IPS DF 19.7 (cell line): ENCODE measurements around the gene PDF.
"Not testable (repeated sequence)": the region's sequence is repeated elsewhere in the genome, so short reads cannot be mapped to it uniquely, and the experiment has no call there.

Experiments used
- DNase-seq: peaks from one replicate; pipeline ENCODE4 v3.0.0-alpha.2; 2013; ENCODE audit warnings: low read depth, low spot score

Gene PDF

DNA sequence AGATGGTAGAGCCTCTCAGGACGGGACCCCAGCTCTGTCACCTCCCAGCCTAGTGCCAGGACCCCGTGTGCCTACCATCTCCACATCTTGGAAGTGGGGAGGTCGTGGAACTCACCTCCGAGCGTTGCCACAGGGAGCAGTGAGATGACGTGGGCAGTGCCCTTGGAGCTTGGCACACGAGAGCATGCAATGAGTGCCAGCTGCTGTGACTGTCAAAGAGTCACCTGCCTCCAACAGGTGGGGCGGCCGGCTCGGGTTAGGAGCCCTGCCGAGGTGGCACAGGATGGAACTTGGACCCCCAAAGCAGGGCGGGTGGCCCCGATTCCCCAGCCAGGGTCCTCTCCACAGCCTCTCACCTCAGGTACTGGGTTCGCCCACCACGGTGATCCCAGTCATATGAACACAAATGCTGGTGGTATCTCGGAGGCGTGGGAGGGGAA lies 13.8 kb downstream of the PDF start:
- DNase-seq, result no peak

DNA sequence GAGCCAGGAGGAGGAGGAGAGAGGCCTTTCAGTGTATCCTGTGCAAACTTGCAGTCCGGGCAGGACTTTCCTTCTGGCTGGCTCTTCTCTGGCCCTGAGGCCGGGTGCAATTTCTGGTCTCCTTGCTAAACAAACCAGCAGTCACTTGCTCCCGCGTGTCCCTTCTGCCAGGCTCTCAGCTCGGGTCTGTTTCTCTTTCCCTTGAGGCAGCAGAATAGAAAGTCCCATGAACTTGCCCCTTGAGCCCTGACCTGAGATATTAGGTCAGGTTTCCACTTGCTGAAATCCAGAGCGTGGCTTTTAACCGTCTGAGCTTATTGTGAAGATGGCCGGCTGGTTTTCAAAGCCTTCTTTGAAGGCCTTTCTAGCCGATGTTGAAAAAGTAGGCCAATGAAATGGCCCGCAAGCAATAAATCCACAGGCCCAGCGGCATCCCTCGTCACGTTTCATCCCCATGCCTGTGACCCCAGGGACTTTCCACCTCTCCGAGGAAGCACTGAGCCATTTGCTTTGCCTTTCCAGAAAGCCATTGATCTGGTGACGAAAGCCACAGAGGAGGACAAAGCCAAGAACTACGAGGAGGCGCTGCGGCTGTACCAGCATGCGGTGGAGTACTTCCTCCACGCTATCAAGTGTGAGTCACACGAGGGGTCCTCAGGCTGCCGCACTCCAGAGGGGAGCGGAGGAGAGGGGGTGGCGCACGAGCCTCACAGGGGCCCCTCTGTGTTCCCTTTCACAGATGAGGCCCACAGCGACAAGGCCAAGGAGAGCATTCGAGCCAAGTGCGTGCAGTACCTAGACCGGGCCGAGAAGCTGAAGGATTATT lies 14.7 kb downstream of the PDF start:
- DNase-seq, result no peak

DNA sequence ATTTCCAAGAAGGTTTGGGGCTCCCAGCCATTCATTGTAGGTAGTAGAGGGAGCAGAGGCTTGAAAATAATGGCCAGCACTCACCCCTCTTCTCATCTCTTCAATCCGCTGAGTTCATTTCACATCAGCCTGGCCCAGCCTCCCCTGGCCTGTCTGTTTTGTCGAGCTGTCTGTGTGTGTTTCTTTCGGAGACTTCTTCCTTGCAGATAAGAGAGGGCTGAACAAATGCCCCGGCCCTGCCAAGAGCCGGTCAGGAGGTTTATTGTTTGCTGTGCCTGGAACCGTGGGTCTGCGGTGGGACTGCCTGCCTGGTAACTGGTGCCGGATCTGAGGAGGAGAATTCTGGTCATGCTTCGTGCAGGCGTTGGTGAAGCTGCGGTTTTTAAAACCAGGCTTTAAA lies 15.9 kb downstream of the PDF start:
- DNase-seq, result no peak

DNA sequence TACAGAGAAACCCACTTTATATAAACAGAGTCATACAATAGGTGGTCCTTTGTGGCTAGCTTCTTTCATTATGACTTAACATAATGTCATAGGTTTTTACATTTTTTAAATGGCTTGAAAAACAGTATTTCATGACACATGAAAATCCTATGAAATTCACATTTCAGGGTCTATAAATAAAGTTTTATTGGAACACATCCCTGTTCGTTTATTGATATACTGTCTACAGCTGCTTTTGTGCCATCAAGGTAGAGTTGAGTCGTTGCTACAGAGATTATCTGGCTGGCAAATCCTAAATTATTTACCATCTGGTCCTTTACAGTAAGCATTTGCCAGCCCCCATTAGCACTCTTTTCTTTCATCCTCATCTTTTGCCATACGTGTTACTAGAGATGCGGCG lies 16.9 kb downstream of the PDF start:
- DNase-seq, result no peak

DNA sequence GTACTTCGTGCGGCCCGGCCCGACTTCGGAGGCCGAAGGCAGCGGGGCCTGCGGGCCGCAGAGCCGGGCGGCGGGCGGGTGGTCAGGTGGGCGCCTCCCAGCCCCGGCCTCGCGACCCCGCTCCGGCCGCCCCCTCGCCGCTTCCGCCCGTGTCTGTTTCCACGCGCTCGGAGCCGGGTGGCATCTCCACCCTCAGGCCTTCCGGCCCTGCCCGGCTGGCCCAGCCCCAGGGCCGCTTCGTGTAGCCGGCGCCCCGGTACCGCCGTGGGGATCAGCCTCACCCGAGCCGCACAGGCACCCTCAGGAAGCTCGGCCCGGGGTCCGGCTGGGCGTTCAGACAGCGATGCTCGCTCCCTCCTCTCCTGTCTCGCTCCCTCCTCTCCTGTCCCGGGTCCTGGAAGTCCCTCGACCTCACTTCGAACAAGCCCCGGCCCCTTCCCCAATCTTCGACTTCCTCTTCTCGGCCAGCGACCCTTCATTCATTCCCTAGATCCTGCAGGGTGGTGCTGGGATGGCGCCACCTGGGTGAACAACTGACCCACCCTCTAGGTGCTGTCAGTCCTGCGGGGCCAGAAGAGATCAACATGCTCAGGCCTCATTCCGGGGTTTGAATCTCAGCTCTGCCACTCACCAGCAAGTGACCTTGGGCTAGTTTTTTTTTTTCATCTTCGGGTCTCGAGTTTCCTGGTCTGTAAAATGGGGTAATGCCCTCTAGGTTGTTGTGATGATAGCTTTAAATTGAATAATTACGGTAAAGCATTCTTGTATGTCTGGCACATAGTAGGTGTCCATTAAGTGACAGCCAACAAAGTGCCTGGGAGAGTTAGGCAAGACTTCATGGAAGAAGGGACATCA lies 18.6 kb downstream of the PDF start:
- no peak for DNase-seq

DNA sequence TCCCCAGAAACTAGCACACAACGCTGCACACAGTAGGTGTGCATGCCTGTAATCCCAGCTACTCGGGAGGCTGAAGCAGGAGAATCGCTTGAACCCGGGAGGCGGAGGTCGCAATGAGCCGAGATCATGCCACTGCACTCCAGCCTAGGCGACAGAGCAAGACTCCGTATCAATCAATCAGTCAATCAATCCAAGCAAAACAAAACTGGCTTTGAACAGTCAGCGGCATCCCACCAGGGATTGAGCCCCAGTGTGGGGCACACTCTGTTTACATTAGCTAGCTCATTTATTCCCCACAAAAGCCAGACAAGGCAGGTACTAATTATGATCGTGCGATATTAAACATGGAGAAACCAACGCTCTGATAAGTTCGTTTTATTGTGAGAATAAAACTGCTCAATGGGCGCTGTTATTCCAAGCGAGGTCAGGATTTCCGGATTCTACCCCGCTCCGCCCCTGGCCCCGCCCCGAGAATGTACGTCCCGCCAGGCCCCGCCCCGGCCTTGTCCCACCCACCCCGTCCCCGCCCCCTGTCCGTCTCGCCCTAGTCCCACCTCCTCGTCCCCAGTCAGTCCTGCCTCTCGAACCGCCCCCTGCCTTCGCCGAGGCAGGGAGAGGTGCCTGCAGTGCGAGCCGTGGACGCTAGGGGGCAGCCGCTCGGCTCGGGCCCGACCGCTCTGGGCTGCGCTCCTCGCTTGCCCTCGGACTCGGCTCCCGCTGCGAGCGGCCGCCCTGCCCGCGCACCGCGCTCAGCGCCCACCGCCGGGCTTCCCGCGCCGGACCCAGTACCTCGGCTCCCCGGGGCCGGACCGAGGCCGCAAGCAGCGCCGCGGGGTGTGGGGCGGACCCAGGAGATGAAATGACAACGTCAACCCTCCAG lies 19.5 kb downstream of the PDF start, which contains the start of gene VPS4A:
VPS4A (plus strand) TSS at position 698 of the 880 bp plus-strand sequence; CDS start at position 860, 162 bp downstream.
- peak; percentile 59 for DNase-seq

GRCh38 chr16:69309316-69309715 lies 21.1 kb downstream of the PDF start:
- DNase-seq, result no peak

- DNase-seq, result no peak
Measured at GRCh38 chr16:69307856-69308255, 22.5 kb downstream of the PDF start.

- no peak for DNase-seq
Measured at GRCh38 chr16:69307091-69307490, 23.3 kb downstream of the PDF start.

DNA sequence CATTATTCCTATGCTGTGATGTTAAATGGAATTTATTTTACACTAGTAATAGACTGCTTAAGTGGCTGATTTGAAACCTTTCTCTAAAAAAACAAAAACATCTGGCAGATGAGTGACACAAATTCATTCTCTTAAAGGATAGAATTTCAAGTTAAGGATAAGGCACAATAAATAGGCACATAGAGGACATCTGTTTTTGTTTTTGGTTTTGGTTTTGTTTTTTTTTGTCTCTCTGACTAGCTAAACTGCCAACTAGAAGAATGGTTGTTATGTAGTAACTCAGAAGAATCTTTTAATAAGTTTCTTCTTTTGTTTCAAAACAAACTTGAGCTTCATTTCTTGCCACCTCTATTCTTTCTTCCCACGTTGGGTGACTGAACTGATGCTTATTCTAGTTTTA lies 24.4 kb downstream of the PDF start:
- no peak for DNase-seq

DNA sequence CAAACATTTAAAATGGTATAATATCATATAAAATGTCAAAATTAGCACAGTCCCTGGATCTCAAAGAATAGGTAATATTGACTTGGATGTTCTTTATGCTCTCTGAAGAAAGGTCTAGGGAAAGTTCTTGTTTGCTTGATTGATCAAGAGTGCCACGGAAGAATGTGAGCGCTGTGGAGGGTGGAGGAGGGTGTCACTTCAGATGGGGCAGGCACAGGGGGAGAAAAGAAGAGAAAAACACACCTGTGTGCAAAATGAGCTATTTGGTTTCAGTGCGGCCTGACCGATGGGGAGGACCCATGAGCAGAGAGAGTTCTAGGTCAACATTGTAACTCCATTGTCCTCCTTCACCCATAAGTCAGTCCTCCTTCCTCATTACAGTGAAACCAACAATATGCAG lies 28.1 kb downstream of the PDF start:
- DNase-seq, result no peak

DNA sequence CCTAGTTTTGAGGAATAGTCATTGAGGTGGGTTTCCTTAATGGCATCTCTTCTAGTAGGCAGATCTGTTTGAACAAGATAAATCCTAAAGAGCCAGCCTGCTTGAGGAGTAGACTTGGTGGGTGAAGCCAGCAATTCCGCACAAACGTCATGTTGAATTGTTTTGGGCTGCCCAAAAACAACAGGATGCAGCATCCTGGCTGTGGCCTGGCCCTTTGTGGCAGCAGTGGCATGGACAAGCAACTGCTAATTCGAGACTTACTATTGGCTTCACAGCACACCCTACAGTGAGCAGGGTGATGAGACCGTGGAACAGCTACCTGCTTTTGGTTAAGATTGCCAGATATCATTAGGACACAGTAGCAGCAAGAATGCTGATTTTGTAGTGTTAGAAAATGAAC lies 28.5 kb downstream of the PDF start:
- no peak for DNase-seq

DNA sequence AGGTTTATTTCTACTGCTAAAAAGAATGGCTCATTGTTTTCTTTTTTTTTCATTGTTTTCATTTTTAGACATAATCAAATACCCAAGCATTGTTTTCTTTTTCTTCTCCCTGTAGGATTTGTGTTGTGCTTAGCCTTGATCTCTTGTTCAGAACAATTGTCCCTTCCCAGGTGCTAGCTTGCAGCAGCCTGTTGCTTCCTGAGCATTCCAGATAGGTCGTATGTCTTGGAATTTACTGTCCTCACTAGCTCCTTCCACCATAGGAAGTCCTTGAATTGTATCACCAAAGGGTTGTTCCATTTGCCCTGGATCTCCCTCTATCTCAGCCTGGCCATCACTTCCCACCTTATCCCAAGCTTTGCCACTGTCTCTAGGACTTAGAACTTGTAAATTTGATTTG lies 29.2 kb downstream of the PDF start:
- DNase-seq, result no peak

- no peak for DNase-seq
Measured at GRCh38 chr16:69298261-69298660, 32.1 kb downstream of the PDF start.

- DNase-seq, result not testable (repeated sequence)
Measured at GRCh38 chr16:69296771-69297170, 33.6 kb downstream of the PDF start.

DNA sequence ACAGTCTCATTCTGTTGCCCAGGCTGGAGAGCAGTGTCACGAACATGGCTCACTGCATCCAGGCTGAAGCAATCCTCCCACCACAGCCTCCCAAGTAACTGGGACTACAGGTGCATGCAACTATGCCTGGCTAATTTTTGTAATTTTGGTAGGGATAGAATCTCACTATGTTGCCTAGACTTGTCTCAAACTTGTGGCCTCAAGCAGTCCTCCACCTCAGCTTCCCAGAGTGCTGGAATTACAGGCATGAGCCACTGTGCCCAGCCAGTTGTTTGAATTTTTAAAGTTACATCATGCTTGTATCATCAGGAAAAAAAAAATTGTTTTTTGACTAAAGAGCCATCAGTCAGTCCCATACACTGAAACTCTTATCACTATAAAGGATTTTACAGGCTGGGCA lies 36.3 kb downstream of the PDF start:
- DNase-seq, result no peak

DNA sequence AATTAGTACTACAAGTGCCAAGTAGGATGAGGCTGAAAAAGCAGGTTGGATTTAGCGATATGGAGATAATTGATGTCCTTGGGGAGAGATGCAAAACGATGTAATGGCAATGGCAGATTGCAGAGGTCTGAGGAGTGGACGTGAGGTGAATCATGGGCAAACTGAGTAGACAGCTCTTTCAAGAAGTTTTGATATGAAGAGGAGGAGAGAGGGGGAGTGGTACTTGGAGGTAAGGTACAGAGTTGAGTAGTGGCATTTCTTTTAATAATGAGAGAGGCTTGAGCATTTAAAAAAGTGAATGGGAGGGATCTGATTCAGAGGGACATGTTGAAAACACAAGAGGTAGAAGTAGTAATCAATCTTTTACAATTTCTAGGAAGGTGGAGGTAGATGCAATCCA lies 37.0 kb downstream of the PDF start:
- DNase-seq, result no peak

GRCh38 chr16:69291657-69292056 lies 38.7 kb downstream of the PDF start:
- DNase-seq, result not testable (repeated sequence)

DNA sequence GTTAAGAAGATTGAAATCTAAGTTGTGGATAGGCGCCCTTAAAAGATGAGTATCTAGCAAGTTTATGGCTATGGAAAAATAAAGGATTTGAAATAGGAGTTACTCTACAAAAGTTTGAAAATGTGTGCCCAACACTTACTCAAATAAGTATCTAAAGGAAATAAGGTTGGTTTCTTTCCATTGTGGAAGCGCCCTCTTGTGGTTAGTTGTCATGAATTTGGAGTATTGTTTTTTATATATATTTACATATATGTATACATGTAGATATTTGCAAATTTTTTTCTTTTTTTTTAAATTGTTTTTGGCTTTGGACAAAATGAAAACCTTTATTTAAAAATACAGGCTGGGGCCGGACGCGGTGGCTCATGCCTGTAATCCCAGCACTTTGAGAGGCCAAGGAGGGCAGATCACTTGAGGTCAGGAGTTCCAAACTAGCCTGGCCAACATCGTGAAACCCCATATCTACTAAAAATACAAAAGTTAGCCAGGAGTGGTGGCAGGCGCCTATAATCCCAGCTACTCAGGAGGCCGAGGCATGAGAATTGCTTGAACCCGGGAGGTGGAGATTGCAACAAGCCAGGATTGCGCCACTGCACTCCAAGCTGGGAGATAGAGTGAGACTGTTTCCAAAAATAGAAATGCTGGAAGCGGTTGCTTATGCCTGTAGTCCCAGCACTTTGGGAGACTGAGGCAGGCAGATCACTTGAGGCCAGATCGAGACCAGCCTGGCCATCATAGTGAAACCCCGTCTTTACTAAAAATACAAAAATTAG lies 43.3 kb downstream of the PDF start:
- DNase-seq, result no peak

GRCh38 chr16:69285240-69285639 lies 45.1 kb downstream of the PDF start:
- DNase-seq, result no peak

DNA sequence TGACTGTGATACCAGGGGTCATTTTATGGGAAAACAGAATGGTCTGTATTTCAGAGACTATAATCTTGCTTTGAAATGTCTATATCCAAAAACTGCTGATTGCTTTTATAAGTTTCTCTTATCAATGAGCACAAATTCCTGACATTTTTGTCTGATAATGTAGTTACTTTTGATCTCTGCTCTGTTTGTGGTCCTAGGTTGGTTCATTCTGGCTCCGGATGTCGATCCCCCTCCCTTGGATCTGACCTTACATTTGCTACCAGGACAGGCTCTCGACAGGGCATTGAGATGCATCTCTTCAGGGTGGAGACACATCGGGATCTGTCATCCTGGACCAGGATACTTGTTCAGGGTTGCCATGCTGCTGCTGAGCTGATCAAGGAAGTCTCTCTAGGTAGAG lies 46.5 kb downstream of the PDF start:
- no peak for DNase-seq
